Mammary epithelial cell (primary cell): Measurements from ENCODE around the gene KRT10.

ENCODE experiments used
- CTCF ChIP-seq, 2 donors: IDR thresholded peaks in 1 of 2; conservative IDR thresholded peaks in 1 of 2; 2 replicates each; pipeline ENCODE4 v1.5.1; 2011 to 2012; ENCODE audit warnings: inconsistent platforms in 2 of 2, low read length in 2 of 2, mild to moderate bottlenecking in 2 of 2, control low read depth in 1 of 2, low read depth in 1 of 2; ENCODE audit not compliant: insufficient read depth in 1 of 2; ENCODE audit errors: extremely low read depth in 1 of 2
- EZH2 ChIP-seq: IDR thresholded peaks from 2 replicates; pipeline ENCODE4 v1.6.1; 2012; ENCODE audit warnings: low read length, inconsistent platforms, borderline replicate concordance

- no peak for TF ChIP-seq CTCF (conservative IDR thresholded peaks at IDR 0.05 in 1 of 2, IDR thresholded peaks at IDR 0.05 in 1 of 2; ENCODE audit: extremely low read depth in 1 of 2, insufficient read depth in 1 of 2, low read depth in 1 of 2, low read length in 2 of 2)
- TF ChIP-seq EZH2 = no peak
Measured at GRCh38 chr17:40801157-40801556, 21.3 kb downstream of the KRT10 start.
